ENCODE measurements around the gene NEDD8.

NEDD8 gene

DNA sequence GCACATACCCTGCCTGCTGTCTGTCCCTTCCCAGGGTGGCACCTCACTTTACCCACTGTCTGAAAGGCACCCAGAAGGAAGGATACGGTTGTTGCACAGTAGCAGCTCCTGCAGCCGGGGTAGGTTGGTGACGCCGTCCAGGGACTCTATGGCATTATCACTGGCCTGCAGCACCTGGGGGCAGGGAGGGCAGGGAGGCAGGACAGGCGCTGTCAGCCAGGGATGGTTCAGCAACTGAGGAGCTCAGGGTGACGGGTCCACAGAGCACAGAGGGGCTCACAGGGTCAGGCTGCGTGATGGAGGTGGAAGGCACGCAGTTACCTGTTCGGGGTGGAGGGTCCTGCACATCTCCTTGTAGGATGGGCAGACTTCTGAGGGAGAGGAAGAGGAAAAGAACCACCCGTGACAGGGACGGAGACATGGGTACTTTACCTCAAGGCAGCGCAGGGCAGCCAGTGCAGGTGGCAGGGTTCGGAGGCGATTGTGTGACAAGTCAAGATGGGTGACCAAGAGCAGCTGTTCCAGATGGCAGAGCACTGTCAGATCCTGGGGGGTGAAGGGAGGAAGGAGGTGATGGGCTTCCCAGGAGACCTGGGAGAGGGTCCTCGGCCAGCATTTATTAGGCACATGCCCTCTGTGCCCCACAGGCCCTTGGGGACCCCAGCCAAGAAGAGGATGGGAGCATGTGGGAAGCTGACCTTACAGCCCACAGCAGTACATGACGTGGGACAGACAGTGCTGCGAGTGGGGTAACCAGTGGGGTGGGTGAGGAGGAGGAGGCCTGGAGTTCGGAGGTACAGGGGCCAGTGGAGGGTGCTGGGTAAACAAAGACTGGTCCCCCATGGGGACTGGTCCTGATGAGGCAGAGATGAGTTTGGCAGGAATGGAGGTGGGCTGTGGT, 34.4 kb upstream of the NEDD8 start:
- intact Hi-C loops (cut with DNase I): no loop called here
- peak in 2 of 10 donors; percentile 24 to 41 for DNase-seq

DNA sequence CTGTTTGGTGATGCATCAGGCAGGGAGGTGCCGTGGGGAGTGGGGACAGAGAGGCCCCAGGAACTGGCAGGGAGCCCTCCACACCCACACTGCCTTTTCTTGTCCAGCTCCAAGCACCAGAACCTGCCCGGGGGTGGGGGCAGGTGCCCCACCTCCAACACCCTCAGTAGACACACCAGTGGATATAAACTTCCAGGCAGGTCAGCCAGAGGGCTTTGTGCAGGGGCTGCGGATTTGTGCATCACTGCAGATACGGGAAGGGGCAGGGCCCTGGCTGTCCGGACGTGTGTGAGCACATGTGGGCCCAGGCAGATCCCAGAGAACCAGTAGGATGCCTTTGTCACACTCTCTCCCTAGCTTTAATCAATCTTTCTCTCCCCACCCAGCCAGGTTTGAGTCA, 32.1 kb upstream of the NEDD8 start:
- intact Hi-C loops (cut with DNase I): no loop called here

DNA sequence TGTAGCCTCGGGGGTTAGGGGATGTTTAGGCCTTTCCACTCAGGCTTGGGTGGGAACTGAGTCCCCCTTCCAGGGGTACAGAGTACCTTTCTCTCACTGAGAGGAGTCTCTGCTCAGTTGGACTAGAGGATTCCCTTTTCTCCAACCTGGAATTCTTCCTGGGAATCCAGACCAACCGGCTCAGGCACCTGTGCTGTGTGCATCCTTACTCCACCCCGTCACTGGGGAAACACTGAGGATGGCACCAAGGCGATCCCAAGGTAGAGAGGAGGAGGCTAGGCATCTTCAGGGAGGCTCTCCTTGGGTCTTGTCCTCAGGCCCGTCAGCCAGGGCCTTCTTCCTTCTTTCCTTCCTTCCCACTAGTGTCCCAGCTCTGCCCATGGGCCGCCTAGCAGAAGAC, 31.7 kb upstream of the NEDD8 start:
- intact Hi-C loops (cut with DNase I): no loop called here
- DNase-seq: peak in 1 of 10 donors; percentile 3

More for the DNA sequence above, 32.1 kb upstream of the NEDD8 start:
- DNase-seq: peak in 2 of 10 donors; percentile 22 to 41

GRCh38 chr14:24262821-24263733, 30.9 kb upstream of the NEDD8 start, which contains the start of gene TGM1:
Gene TGM1 (minus strand): TSS chr14:24263177. CDS start chr14:24262352, 825 bp downstream.
- peak in 3 of 10 donors; percentile 50 to 82 (median 59) for DNase-seq
- intact Hi-C loops (cut with DNase I): no loop called here

DNA sequence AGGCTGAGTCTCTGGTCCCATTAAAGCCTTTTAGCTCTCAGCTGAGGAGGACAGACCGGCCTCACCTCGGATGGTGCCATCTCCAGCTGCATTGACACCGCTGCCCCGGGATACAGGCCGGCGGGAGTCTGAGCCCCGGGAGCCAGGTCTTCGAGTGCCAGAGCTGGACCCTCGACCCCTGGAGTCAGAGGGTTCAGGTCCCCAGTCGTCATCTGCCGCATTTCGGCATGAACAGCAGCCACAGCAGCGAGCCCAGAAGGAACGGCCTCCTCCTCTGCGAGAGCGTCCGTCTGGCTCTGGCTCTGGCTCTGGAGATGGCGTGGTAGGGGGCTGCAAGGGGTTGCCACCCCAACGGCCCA, 29.8 kb upstream of the NEDD8 start:
- intact Hi-C loops (cut with DNase I): no loop called here
- peak in 3 of 10 donors; percentile 64 to 78 (median 69) for DNase-seq

DNA sequence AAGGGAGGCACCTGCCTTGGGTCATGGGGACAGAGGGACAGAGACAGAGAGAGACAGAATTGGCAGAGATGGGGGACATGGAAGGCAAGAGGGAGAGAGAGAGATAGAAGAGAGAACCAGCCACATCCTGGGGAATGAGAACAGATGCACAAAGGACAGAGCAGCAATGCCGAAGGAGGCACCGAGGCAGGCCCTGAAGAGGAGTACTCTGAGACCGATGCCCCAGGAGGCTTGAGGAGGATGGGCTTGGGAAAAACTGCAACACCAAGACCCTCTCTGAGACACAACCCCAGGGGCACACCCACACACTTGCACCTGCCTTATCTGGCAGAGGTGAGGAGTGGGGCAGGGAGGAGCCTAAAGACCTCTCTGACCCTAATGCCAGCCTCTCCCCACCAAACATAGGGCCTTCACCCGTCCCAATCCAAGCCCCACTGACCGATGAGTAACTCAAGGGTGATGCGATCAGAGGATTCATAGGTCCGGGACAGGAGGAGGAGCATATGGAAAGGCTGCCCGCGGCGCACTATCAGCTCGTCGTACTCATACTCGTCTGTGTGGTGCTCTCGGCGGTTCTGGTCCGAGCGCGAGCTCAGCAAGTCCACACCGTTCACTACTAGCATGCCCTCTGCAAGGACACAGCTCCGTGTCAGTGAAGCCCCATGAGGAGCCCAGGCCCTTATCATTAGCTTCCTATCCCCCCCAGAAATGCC, 29.2 kb upstream of the NEDD8 start:
- intact Hi-C loops (cut with DNase I): no loop called here

GRCh38 chr14:24260780-24261157, 28.6 kb upstream of the NEDD8 start:
- peak in 3 of 10 donors; percentile 9 to 66 (median 23) for DNase-seq
- intact Hi-C loops (cut with DNase I): no loop called here

More for the DNA sequence above, 29.2 kb upstream of the NEDD8 start:
- DNase-seq: peak in 3 of 10 donors; percentile 26 to 63 (median 35)

- intact Hi-C loops (cut with DNase I): no loop called here
- peak in 3 of 10 donors; percentile 29 to 74 (median 40) for DNase-seq
These were observed 28.0 kb upstream of the NEDD8 start for GRCh38 chr14:24260026-24260779.

DNA sequence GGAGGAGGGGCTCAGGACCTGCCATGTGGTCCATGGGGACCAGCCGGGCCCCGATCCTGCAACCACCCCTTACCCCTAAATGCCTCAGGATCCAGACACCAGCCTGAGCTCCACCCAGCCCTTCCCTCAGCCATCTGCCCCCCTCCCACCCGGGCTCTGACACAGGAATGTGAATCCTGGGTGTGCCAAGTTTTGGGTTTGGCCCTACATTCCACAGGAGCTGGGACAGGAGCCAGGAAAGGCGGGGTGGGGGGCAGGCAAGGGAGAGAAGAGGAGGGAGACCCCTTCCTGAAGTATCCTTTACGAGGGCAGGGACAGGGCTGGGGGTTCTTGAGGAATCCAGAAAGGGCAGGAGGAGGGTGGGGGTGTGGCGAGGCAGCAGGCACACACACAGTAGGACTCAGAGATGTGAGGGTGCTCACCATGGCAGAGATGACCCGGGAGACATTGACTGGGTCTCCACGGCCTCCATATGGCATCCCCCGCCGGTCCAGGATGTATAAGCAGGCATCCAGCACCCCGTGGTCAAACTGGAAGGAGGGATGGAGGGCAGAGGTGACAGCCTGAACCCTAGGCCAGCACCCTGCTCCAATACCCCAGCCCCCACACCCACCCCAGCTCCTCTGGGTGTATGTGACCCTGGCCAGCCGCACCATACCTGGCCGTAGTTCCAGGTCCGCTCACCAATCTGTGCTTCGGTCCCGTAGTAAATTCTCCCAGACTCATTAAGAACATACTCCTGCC, 27.3 kb upstream of the NEDD8 start:
- intact Hi-C loops (cut with DNase I): no loop called here
- peak in 3 of 10 donors; percentile 33 to 68 (median 48) for DNase-seq

DNA sequence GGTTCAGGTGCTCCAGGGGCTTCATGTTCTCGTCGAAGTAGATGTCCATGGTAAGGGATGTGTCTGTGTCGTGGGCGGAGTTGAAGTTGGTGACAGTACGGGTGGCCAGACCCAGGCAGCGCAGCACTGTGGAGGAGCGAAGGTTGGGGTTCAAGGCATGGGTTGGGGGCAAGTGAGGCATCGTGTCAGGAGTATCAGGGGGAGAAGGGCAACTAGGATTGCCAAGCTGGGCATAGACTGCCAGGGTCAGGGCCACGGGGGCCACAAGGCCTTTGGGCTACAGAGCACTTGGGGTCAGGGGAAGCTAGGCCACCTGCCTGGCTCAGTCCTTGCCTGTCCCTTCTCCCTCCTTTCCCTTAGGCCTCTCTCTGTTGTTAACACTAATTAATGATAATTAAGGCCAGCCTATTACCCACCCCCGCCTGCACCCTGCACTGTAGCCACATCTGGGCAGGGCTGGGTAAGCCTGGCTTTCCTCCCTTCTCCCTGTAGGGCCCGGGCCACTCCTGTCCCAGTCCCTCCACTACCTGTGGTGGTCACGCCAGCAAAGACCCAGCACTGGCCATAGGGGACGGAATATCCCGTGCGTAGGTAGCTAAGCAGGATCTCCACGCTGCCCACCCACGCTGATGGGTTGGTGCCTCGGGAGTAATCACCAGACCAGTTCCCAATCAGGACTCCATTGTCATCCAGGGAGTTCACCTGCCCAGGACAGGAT, 26.5 kb upstream of the NEDD8 start:
- DNase-seq: peak in 3 of 10 donors; percentile 28 to 64 (median 39)
- intact Hi-C loops (cut with DNase I): no loop called here

DNA sequence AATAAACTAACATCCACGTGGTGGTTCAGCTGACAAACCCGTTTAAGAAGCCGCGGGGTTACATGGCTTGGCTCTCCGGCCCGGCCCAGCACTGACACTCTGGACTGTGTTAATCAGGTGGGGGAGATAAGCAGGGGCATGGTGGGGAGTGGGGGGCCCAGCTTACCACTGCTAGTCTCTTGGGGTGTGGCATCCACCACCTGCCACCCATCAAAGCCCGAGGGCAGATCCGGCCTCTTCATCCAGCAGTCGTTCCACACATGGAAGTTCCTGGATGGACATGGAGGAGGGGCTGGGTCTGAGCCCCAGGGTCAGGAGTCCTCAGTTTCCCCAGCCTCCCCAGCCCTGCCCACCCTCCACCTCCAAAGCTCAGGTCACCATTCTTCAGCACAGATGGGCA, 26.0 kb upstream of the NEDD8 start:
- peak in 3 of 10 donors; percentile 23 to 63 (median 57) for DNase-seq
- intact Hi-C loops (cut with DNase I): no loop called here

DNA sequence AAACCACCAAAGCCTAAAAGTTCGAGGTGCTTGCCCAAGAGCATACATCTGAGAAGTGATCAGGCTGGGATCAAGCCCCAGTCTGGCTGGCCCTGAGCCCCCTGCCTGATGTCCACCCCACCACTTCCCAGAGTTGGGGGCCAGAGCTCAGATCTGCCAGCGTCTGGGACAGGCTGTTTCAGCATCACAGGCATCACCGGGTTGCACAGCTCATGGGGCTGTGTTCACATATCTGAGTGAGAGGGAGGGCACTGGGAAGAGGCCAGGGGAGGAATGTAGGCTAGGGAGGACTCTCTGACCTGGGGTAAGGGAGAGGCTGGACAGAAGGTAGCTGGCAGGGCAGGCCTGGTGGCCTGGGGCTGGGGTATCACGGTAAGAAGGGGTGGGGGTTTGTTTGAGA, 24.8 kb upstream of the NEDD8 start:
- peak in 2 of 10 donors; percentile 37 to 62 for DNase-seq
- intact Hi-C loops (cut with DNase I): no loop called here

GRCh38 chr14:24255931-24256711, 24.0 kb upstream of the NEDD8 start:
- peak in 3 of 10 donors; percentile 47 to 62 (median 58) for DNase-seq
- intact Hi-C loops (cut with DNase I): no loop called here

DNA sequence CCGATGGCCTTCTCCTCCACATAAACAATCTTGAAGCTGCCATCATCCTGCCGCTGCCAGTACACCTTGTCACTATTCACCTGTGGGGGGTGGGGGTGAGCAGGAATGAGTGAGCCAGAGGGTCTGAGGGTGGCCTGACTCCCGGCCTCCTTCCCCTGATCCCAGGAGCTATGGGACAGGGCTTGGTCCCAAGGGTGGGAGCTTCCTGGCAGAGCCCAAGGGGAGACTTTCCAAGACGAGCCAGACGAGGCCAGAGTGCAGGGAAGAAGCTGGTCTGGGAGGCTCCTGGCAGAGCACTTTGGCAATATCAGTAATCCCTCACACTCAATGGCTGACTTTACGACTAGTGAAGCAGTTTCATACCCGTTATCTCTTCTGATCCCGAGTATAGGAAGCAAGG, 23.3 kb upstream of the NEDD8 start:
- intact Hi-C loops (cut with DNase I): no loop called here

DNA sequence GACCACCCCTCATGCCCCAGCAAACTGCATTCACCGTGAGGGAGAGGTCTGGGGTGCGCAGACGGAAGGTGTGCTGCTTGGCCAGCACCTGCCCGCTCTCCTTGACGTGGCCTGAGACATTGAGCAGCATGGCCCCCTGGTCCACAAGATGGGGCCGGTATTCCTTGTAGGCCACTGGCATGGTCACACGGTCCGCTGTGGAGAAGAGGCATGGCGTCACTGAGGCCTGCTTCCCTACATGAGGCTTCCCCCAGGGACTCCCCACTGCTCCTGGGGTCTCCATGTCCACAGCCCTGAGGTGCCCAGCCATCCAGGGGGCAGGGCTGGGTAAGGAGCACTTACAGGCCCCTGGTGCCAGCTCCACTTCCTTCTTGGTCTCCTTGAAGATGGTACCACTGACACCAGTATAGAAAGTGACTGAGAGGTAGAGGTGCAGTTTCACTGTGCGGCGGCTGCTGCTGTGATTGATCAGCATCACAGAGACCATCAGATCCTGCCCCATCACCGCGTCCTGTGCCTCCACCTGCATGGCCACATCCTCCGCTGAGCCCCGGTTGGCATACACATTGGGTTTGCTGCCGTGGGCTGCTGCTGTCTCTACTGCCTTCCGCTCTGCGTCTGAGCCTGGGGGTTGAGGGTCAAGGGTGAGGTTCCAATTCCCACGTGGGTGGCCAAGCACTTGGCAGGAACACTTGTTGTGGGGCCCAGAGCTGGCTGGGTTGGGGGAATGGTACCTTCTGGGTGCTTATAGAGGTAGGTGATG, 22.6 kb upstream of the NEDD8 start:
- peak in 3 of 10 donors; percentile 23 to 71 (median 63) for DNase-seq
- intact Hi-C loops (cut with DNase I): no loop called here

More for the DNA sequence above, 23.3 kb upstream of the NEDD8 start:
- DNase-seq: peak in 2 of 10 donors; percentile 23 to 34

DNA sequence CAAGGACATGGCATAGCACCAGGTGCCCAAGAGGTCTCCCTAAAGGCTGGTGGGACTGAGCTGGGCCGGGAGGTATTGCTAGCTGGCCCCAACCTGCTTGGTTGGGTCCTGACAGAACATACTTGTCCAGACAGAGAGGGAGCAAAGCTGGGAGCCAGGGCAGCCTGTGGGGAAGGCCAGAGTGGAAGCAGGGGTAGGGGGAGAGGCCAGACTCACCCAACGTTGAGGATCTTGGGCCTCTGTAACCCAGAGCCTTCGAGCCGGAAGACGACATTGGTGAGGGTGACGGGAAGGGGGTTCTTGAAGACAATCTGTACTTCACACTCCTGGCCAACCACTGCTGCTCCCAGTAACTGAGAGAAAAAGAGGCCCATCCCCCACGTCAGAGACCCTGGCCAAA, 21.8 kb upstream of the NEDD8 start:
- DNase-seq: peak in 2 of 10 donors; percentile 30 to 50

More for the DNA sequence above, 21.8 kb upstream of the NEDD8 start:
- intact Hi-C loops (cut with DNase I): no loop called here

All from posterior cingulate gyrus (tissue), 11 donors.